ENCODE data around the gene NLRP8. TPM values are rescaled to one million over a fixed set of nuclear protein-coding genes. Genes with fewer than 3 reads are reported as not detected.
"Not testable (repeated sequence)": the region's sequence is repeated elsewhere in the genome, so short reads cannot be mapped to it uniquely, and the experiment has no call there.

The NLRP8 gene
- total RNA-seq, 1 experiment from 2014 or later, result not detected

DNA sequence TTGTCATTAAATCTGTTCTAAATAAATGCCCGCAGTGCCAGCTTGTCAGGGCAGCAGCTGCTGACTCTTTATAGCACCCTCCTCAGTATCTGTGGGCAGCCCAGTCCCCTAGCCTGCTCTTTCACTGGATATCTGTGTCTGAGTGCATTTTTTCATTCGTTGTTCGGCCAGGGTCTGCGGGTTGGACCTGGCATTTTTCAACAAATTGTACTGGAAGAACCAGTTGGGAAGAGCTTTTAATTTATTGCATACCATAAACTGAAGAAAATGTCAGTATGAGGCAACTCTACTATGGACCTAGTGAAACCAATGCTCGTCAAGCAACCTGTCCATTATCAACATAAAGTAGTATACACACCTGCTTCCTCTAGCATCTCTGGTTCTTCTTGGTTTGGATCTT is 24.1 kb upstream of the NLRP8 start:
- no peak overlapping the region for H3K27ac ChIP-seq (ENCODE audit: low read length)
- no peaks in the 10 kb centered on the region for H3K79me2 ChIP-seq (ENCODE audit: low read length)
- H3K9me2 ChIP-seq (replicated peaks; ENCODE audit: low read length), result no peaks in the 10 kb centered on the region
- peaks cover 8% of the 10 kb centered on the region; the same call in 1 of the 2 replicates for H3K9me3 ChIP-seq (ENCODE audit: low read length)
- no peak overlapping the region for H3K9ac ChIP-seq (ENCODE audit: low read length)
- H2AFZ ChIP-seq (ENCODE audit: low read length), result no peak overlapping the region
- H3K4me1 ChIP-seq (ENCODE audit: insufficient read depth, low read length), result no peaks in the 10 kb centered on the region
- CTCF ChIA-PET, result interaction anchor here (0.6 kb wide), 1 partner anchor 58 kb away, joined by 3 read pairs; no protein-coding TSS in a partner anchor
- TF ChIP-seq EZH2phosphoT487 (IDR thresholded peaks at IDR 0.05; ENCODE audit: borderline replicate concordance, low read length), result no peak
- intact Hi-C loops (cut with micrococcal nuclease), result no loop called here
- H3K4me2 ChIP-seq (ENCODE audit: low read length), result no peak overlapping the region
- peaks cover 27% of the 10 kb centered on the region for H3K27me3 ChIP-seq (ENCODE audit: low read length)
- no peaks in the 10 kb centered on the region for H4K20me1 ChIP-seq (ENCODE audit: low read length)
- no TSS peak for BruUV-seq (replicated peaks)
- no peaks in the 10 kb centered on the region for H3F3A ChIP-seq (ENCODE audit: low read length, unreplicated experiment)
- H3K4me3 ChIP-seq (ENCODE audit: low read length), result no peak overlapping the region
- POLR2A ChIA-PET (ENCODE audit: unreplicated experiment), result no interaction called here
- no peaks in the 10 kb centered on the region for H3K36me3 ChIP-seq (ENCODE audit: low read depth, low read length)
- ATAC-seq (no peak), DNase-seq (no peak)

DNA sequence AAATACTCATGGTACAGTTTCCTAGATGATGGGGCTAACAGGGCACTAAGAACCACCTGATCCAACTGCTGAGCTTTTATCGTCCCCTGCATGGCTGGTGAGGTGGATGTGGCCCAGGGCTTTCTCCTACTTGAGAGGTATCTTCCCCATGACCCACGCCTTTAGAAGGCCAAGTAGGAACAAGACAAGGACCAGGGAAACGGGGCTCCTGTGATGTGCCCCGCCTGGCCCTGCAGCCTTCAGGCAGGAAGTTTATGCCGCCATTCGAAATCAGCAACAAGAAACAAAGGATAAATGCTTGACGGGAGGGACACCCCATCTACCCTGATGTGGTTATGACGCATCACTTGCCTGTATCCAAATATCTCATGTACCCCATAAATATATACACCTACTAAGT is 19.6 kb upstream of the NLRP8 start:
- Histone ChIP-seq H3K27me3 (ENCODE audit: low read length) (peaks cover 49% of the 10 kb centered on the region), H4K20me1 (ENCODE audit: low read length) (no peaks in the 10 kb centered on the region)

GRCh38 chr19:55929258-55929657 is 18.4 kb upstream of the NLRP8 start:
- CTCF ChIA-PET; intact Hi-C loops (cut with micrococcal nuclease); ATAC-seq; H3K79me2 ChIP-seq (ENCODE audit: low read length); H3F3A ChIP-seq (ENCODE audit: low read length, unreplicated experiment); H2AFZ ChIP-seq (ENCODE audit: low read length); POLR2A ChIA-PET (ENCODE audit: unreplicated experiment); H3K9ac ChIP-seq (ENCODE audit: low read length); H3K9me3 ChIP-seq (ENCODE audit: low read length); BruUV-seq (replicated peaks); H3K27ac ChIP-seq (ENCODE audit: low read length); H3K4me3 ChIP-seq (ENCODE audit: low read length); H4K20me1 ChIP-seq (ENCODE audit: low read length); DNase-seq; H3K4me2 ChIP-seq (ENCODE audit: low read length); H3K36me3 ChIP-seq (ENCODE audit: low read depth, low read length); H3K9me2 ChIP-seq (replicated peaks; ENCODE audit: low read length); H3K4me1 ChIP-seq (ENCODE audit: insufficient read depth, low read length): not testable (repeated sequence)
- peaks cover 62% of the 10 kb centered on the region for H3K27me3 ChIP-seq (ENCODE audit: low read length)

More for the DNA sequence above, 19.6 kb upstream of the NLRP8 start:
- Histone ChIP-seq H3K4me2 (ENCODE audit: low read length) (no peak overlapping the region), H3K79me2 (ENCODE audit: low read length) (no peaks in the 10 kb centered on the region), H3K27ac (ENCODE audit: low read length) (no peak overlapping the region), H3F3A (ENCODE audit: low read length, unreplicated experiment) (no peaks in the 10 kb centered on the region), H3K9ac (ENCODE audit: low read length) (no peak overlapping the region), H3K9me2 (replicated peaks; ENCODE audit: low read length) (no peaks in the 10 kb centered on the region), H3K36me3 (ENCODE audit: low read depth, low read length) (no peaks in the 10 kb centered on the region), H3K4me3 (ENCODE audit: low read length) (no peak overlapping the region), H2AFZ (ENCODE audit: low read length) (no peak overlapping the region), H3K9me3 (ENCODE audit: low read length) (peaks cover under 1% of the 10 kb centered on the region; the same call in 1 of the 2 replicates), H3K4me1 (ENCODE audit: insufficient read depth, low read length) (no peaks in the 10 kb centered on the region)
- TF ChIP-seq EZH2phosphoT487 (IDR thresholded peaks at IDR 0.05; ENCODE audit: borderline replicate concordance, low read length) (no peak), EZH2 (IDR thresholded peaks at IDR 0.05; ENCODE audit: low read length, unreplicated experiment) (no peak)
- TF ChIP-seq, protein P1, sequence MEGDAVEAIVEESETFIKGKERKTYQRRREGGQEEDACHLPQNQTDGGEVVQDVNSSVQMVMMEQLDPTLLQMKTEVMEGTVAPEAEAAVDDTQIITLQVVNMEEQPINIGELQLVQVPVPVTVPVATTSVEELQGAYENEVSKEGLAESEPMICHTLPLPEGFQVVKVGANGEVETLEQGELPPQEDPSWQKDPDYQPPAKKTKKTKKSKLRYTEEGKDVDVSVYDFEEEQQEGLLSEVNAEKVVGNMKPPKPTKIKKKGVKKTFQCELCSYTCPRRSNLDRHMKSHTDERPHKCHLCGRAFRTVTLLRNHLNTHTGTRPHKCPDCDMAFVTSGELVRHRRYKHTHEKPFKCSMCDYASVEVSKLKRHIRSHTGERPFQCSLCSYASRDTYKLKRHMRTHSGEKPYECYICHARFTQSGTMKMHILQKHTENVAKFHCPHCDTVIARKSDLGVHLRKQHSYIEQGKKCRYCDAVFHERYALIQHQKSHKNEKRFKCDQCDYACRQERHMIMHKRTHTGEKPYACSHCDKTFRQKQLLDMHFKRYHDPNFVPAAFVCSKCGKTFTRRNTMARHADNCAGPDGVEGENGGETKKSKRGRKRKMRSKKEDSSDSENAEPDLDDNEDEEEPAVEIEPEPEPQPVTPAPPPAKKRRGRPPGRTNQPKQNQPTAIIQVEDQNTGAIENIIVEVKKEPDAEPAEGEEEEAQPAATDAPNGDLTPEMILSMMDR (conservative IDR thresholded peaks at IDR 0.05; ENCODE audit: low read depth, low read length), result no peak
- CTCF ChIA-PET, result no interaction called here
- intact Hi-C loops (cut with micrococcal nuclease), result no loop called here
- ATAC-seq (no peak), DNase-seq (no peak)
- POLR2A ChIA-PET (ENCODE audit: unreplicated experiment), result no interaction called here
- no TSS peak for BruUV-seq (replicated peaks)

DNA sequence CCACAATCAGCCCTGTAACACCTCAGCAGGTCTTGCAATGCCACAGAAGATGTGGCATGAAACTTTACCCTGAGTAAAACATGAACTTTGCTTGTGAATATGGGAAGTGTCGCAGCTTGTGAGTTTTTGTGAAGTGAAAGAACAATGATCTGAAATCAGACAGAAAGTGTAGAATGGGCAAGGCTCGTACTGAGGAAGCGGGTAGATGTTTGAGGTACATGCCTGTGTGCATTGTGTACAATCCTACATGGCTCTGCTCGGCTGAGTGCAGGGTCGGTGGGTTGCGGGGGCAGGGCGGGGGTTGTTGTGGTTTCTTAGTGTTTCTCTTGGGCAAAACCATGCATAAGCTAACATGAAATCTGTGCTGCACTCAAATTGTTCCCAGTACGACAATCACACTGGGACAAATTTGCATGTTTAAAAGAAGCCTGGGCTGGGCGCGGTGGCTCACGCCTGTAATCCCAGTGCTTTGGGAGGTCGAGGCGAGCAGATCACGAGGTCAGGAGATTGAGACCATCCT is 16.6 kb upstream of the NLRP8 start:
- no peak overlapping the region for H3K4me2 ChIP-seq (ENCODE audit: low read length)
- no peaks in the 10 kb centered on the region for H3F3A ChIP-seq (ENCODE audit: low read length, unreplicated experiment)
- no peak for DNase-seq
- no peaks in the 10 kb centered on the region for H3K36me3 ChIP-seq (ENCODE audit: low read depth, low read length)
- no peaks in the 10 kb centered on the region for H3K9me3 ChIP-seq (ENCODE audit: low read length)
- BruUV-seq (replicated peaks), result no TSS peak
- H3K27ac ChIP-seq (ENCODE audit: low read length), result no peak overlapping the region
- intact Hi-C loops (cut with micrococcal nuclease), result no loop called here
- TF ChIP-seq EZH2 (IDR thresholded peaks at IDR 0.05; ENCODE audit: low read length, unreplicated experiment) (no peak), EZH2phosphoT487 (IDR thresholded peaks at IDR 0.05; ENCODE audit: borderline replicate concordance, low read length) (no peak)
- TF ChIP-seq, protein P1 (conservative IDR thresholded peaks at IDR 0.05; ENCODE audit: low read depth, low read length), result no peak
- H4K20me1 ChIP-seq (ENCODE audit: low read length), result no peaks in the 10 kb centered on the region
- ChIA-PET POLR2A (ENCODE audit: unreplicated experiment) (no interaction called here), CTCF (no interaction called here)
- peaks cover 68% of the 10 kb centered on the region for H3K27me3 ChIP-seq (ENCODE audit: low read length)
- no peak for ATAC-seq
- no peaks in the 10 kb centered on the region for H3K79me2 ChIP-seq (ENCODE audit: low read length)
- H2AFZ ChIP-seq (ENCODE audit: low read length), result no peak overlapping the region
- H3K4me3 ChIP-seq (ENCODE audit: low read length), result no peak overlapping the region
- no peak overlapping the region for H3K9ac ChIP-seq (ENCODE audit: low read length)
- H3K9me2 ChIP-seq (replicated peaks; ENCODE audit: low read length), result no peaks in the 10 kb centered on the region
- H3K4me1 ChIP-seq (ENCODE audit: insufficient read depth, low read length), result no peaks in the 10 kb centered on the region

Measured in PC-3 (cell line).